Measurements from ENCODE around the gene ZNF780A. TPM values are rescaled to one million over a fixed set of nuclear protein-coding genes. Genes with fewer than 3 reads are reported as not detected.
"Not testable (repeated sequence)": the region's sequence is repeated elsewhere in the genome, so short reads cannot be mapped to it uniquely, and the experiment has no call there.

The ZNF780A gene
- total and polyA plus RNA-seq, 2 of the 13 experiments (the other 11 are each of a cell fraction or from before 2014, with no cell fraction given): 13.5 to 22.7 TPM

- H2AFZ ChIP-seq (ENCODE audit: low read length); H3K79me2 ChIP-seq (ENCODE audit: insufficient read depth, low read length); H3K9ac ChIP-seq (ENCODE audit: insufficient read depth, low read depth, low read length); BruUV-seq (replicated peaks); FAIRE-seq; DNase-seq (ENCODE audit: low spot score); ATAC-seq; H4K20me1 ChIP-seq (ENCODE audit: insufficient read depth, low read length); CTCF ChIA-PET (ENCODE audit: low intra/inter-chr PET ratio, low total read pairs); H3K4me2 ChIP-seq (ENCODE audit: low read depth, low read length); H3K27ac ChIP-seq (ENCODE audit: extremely low read length, insufficient read depth, low read length); POLR2A ChIA-PET; H3K4me3 ChIP-seq (replicated peaks in 1 of 3; ENCODE audit: insufficient read depth in 1 of 3, low read depth in 2 of 3, low read length in 3 of 3); intact Hi-C loops (cut with micrococcal nuclease; ENCODE audit: unreplicated experiment); H3K4me1 ChIP-seq (ENCODE audit: insufficient read depth, low read length); H3K27me3 ChIP-seq (ENCODE audit: control insufficient read depth in 1 of 2, insufficient read depth in 2 of 2, low read length in 2 of 2); in situ Hi-C loops (cut with HindIII; ENCODE audit: extremely low pct_ligation_motif_present, low pct_unique_long_range_greater_than_20kb): not testable (repeated sequence)
- H3K36me3 ChIP-seq (replicated peaks in 1 of 2; ENCODE audit: control insufficient read depth in 1 of 2, insufficient read depth in 2 of 2, low read length in 2 of 2): peaks cover 6 to 33% of the 10 kb centered on the region in 2 experiments
- H3K9me3 ChIP-seq (ENCODE audit: low read length): peaks cover 24% of the 10 kb centered on the region
- WGBS (ENCODE audit: low lambda C conversion rate): 100% methylated on average over 1 of the region's 1 CpG
Observed at GRCh38 chr19:40041718-40042117, 49.0 kb downstream of the ZNF780A start.

- BruUV-seq (replicated peaks); H3K27ac ChIP-seq (ENCODE audit: extremely low read length, insufficient read depth, low read length); ATAC-seq; H3K4me1 ChIP-seq (ENCODE audit: insufficient read depth, low read length); H3K27me3 ChIP-seq (ENCODE audit: control insufficient read depth in 1 of 2, insufficient read depth in 2 of 2, low read length in 2 of 2); H2AFZ ChIP-seq (ENCODE audit: low read length); intact Hi-C loops (cut with micrococcal nuclease; ENCODE audit: unreplicated experiment); DNase-seq (ENCODE audit: low spot score); CTCF ChIA-PET (ENCODE audit: low intra/inter-chr PET ratio, low total read pairs); FAIRE-seq; POLR2A ChIA-PET; H3K4me2 ChIP-seq (ENCODE audit: low read depth, low read length); in situ Hi-C loops (cut with HindIII; ENCODE audit: extremely low pct_ligation_motif_present, low pct_unique_long_range_greater_than_20kb); H4K20me1 ChIP-seq (ENCODE audit: insufficient read depth, low read length); H3K79me2 ChIP-seq (ENCODE audit: insufficient read depth, low read length); H3K4me3 ChIP-seq (replicated peaks in 1 of 3; ENCODE audit: insufficient read depth in 1 of 3, low read depth in 2 of 3, low read length in 3 of 3); H3K9ac ChIP-seq (ENCODE audit: insufficient read depth, low read depth, low read length); H3K36me3 ChIP-seq (replicated peaks in 1 of 2; ENCODE audit: control insufficient read depth in 1 of 2, insufficient read depth in 2 of 2, low read length in 2 of 2): not testable (repeated sequence)
- 97% methylated on average over 3 of the region's 3 CpGs for WGBS (ENCODE audit: low lambda C conversion rate)
- peaks cover 39% of the 10 kb centered on the region for H3K9me3 ChIP-seq (ENCODE audit: low read length)
Observed at GRCh38 chr19:40038047-40038446, 52.7 kb downstream of the ZNF780A start.

GRCh38 chr19:40035996-40036395 is 54.7 kb downstream of the ZNF780A start:
- no peak for DNase-seq (ENCODE audit: low spot score)
- Histone ChIP-seq H3K79me2 (ENCODE audit: insufficient read depth, low read length) (no peaks in the 10 kb centered on the region), H3K4me3 (replicated peaks in 1 of 3; ENCODE audit: insufficient read depth in 1 of 3, low read depth in 2 of 3, low read length in 3 of 3) (no peak overlapping the region), H2AFZ (ENCODE audit: low read length) (no peak overlapping the region), H3K36me3 (replicated peaks in 1 of 2; ENCODE audit: control insufficient read depth in 1 of 2, insufficient read depth in 2 of 2, low read length in 2 of 2) (no peaks in the 10 kb centered on the region; a peak in 1 of 5 replicates), H3K27me3 (ENCODE audit: control insufficient read depth in 1 of 2, insufficient read depth in 2 of 2, low read length in 2 of 2) (no peaks in the 10 kb centered on the region), H3K9me3 (ENCODE audit: low read length) (peaks cover 56% of the 10 kb centered on the region), H3K4me1 (ENCODE audit: insufficient read depth, low read length) (no peaks in the 10 kb centered on the region), H4K20me1 (ENCODE audit: insufficient read depth, low read length) (no peaks in the 10 kb centered on the region), H3K9ac (ENCODE audit: insufficient read depth, low read depth, low read length) (no peak overlapping the region), H3K27ac (ENCODE audit: extremely low read length, insufficient read depth, low read length) (no peak overlapping the region), H3K4me2 (ENCODE audit: low read depth, low read length) (no peak overlapping the region)
- POLR2A ChIA-PET: no interaction called here
- no TSS peak for BruUV-seq (replicated peaks)
- no peak for ATAC-seq
- 88% methylated on average over 4 of the region's 4 CpGs for WGBS (ENCODE audit: low lambda C conversion rate)
- CTCF ChIA-PET (ENCODE audit: low intra/inter-chr PET ratio, low total read pairs): no interaction called here
- no peak for FAIRE-seq
- in situ Hi-C loops (cut with HindIII; ENCODE audit: extremely low pct_ligation_motif_present, low pct_unique_long_range_greater_than_20kb) (no loop called here), intact Hi-C loops (cut with micrococcal nuclease; ENCODE audit: unreplicated experiment) (no loop called here)
- TF ChIP-seq ZNF180 (CRISPR knock-in tag; IDR thresholded peaks at IDR 0.05; ENCODE audit: borderline replicate concordance, low read depth) (no peak), SALL2 (CRISPR knock-in tag; IDR thresholded peaks at IDR 0.05) (no peak), ZBTB10 (CRISPR knock-in tag; IDR thresholded peaks at IDR 0.05; ENCODE audit: borderline replicate concordance) (no peak), TARDBP (CRISPR knock-in tag; IDR thresholded peaks at IDR 0.05) (no peak), ZNF709 (CRISPR knock-in tag; IDR thresholded peaks at IDR 0.05) (no peak), SMAD3 (CRISPR knock-in tag; IDR thresholded peaks at IDR 0.05) (no peak)
